ENCODE data around the gene WBP1.
"Not testable (repeated sequence)": the region's sequence is repeated elsewhere in the genome, so short reads cannot be mapped to it uniquely, and the experiment has no call there.

The WBP1 gene

DNA sequence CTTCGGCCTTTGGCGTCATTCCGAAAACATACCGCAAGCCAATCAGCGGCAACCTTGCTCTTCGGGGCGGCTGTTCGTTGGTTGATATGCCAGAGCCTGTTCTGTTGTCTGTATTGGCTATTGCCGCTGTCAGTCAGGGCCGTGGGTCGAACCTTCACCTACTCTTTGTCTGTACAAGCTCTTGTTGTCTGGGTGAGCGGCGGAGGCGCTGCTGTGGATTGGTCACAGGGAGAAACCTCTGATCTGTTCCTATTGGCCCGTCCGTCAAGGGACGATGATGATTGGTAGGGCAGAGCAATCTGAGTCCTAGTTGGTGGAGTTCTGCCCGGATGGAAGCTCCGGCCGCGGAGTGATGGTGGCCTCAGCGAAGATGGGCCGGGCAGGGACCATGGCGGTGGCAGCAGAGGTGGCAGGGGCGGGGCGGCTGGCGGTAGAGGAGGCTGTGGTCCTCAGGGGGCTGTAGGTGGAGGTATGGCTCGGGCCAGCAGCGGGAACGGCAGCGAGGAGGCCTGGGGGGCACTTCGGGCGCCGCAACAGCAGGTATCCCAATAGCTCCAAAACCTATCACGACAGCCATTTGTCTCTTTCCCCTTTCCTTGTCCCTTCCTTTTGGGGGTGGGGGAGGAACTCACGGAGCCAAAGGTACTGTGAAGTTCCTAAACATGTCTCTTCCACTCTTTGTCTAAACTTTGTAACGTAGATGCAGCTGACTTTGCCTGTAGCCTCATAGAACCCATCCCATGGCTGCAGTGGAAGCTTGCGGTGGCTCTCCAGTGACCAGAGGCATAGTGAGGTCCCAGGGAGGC, at the start of gene WBP1:
WBP1 (plus strand) TSS at position 307 of the 806 bp plus-strand sequence; CDS start at position 472, 165 bp downstream.
- DNase-seq (ENCODE audit: low spot score): peak; percentile 95

DNA sequence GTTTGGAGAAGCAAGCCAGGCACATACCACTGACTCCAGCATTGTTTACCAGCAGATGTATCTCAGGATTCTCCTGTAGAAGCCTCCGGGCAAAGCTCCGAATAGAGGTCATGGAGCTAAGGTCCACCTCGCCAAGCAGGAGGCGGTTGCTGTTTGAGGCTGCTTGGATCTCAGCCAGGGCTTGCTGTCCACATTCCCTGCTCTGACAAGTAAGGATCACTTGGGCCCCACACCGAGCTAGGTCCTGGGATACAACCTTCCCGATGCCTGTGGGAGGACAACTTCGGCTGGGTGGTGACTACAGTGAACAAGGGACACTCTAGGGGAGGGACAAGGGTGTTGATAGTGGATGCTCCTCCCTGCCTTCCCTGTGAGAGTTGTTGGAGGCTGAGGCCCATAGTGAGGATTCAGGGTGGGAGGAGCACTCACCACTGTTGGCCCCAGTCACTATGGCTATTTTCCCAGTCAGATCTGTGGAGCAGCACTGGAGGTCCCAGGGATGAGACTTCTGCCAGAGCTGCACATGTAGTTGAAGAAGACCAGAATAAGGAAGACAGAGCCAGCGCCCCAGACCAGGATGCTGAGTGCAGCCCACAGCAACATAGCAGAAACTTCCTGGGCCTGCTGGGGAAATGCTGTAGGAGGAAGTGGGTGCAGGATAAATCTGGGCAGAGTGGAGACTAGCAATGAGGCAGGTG, 45.1 kb upstream of the WBP1 start:
- DNase-seq (ENCODE audit: low spot score): no peak

DNA sequence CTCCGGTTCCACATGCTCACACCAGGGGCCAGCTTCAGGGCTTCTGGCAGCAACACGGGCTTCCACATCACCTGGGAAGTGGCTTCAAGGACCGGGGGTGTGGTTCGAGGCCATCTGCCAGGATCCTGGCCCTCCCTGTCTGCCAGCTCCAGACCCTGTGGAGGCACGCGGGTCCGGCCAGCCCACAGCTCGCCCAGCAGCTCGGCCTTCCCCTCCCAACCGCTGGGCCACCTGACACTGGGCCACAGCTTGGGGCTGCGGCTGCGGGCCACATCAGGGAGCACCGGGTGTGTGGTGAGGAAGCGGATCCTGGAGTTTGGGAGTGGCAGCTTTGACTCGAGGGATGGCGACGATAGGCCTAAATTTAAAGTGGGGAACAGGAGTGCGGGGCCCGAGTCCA, 43.8 kb upstream of the WBP1 start:
- no peak for DNase-seq (ENCODE audit: low spot score)

DNA sequence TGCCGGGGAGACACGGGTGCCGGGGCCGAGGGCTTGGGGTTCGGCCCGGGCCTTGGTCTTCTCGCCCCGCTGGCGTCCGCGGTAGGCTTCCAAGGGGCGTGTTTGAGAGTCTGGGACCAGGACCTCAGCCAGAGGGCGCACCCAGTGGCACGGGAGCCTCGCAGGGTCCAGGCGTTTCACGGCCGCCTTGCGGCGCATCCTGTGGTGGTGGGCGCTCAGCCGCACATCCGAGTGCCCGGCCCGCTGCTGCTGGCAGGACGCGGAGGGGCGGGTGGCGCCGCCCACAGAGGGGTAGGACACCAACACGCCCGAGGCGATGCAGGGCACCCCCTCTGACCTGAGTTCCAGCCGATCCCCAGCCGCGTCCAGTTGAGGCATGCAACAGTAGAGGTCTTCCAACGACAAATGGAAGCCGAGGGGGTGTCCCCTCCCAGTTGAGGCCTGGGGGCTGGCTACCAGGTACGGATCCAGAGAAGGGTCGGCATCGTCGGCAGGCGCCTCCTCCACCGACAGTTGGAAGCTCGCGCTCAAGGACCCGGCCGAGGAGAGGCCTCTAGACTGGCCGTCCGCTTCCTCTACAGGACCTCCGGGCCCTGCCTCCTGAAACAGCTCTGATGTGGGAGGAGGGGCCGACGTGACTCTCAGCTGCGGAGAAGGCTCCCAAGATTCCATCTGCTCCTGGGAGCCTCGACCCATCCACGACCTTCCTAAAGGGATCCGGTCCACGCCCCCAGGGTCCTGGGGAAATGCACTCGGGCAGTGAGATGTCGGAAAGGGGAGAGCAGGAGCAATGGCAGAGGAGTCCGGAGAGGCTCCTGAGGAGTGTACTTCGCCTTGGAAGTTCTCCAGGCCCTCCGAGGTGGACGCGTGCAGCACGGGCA, 43.1 kb upstream of the WBP1 start:
- no peak for DNase-seq (ENCODE audit: low spot score)

DNA sequence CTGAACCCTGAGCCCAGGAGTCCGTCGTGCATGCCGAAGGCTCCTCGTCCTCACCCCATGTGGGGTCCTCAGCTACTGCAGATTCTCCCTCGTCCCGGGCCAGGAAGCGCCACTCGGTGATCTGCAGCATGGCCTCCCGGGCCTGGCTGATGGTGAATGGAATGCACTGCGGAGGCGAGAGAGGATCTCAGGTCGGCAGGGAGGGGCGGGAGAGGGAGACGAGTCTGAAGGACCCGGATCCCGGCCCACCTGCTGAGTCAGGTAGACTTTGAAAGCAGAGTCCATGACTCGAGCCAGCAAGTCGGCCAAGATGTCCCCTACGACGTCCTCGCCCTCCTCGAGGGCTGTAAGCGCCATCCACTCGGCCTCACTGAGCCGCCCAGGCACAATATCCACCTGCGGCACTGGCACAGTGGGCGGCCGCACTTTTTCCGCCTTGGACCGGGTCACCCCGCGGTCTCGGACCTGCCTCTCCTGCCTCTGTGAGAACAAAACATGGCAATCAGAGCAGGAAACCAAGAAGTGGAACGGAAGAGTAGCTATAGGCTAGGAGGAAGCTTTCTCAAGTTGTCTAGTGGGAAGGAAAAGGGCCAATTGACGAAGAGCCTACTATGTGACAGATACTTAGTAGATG, 42.4 kb upstream of the WBP1 start:
- DNase-seq (ENCODE audit: low spot score): no peak

DNA sequence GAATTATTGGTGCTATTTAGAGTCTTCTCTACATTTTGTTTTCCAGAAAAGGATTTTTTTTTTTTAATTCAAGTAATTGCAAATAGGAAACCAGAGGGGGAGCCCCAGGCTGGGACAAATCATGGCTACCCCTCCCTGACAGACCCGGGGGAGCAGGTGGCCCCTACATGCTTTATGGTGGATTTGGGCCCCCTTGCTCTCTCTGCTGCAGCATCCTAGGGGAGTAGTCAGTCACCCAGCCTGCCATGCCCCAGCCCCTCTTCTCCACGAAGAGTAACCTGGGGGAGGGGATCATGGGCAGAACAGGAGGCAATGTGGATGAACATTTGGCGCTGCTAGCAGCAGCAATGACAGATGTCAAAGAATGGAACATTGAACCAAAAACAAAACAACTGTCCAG, 41.5 kb upstream of the WBP1 start:
- no peak for DNase-seq (ENCODE audit: low spot score)

DNA sequence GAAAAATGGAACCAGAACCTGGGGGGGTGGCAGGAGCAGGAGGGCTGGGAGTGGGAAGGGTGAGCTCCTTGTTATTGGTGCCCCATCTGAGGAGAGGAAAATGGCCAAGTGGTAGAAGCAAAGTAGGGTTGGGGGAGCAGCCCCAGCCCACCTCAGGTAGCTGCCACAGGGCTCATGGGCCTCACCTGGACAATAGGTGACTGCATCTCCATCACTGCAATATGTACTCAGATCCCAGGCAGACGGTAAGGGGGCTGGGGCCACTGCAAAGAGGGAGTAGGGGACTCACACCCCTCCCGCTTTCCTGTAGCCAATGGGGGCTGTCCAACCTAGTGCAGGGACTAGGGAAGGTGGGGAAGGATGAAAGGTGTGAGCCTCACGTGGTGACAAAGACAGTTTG, 41.0 kb upstream of the WBP1 start:
- DNase-seq (ENCODE audit: low spot score): no peak

DNA sequence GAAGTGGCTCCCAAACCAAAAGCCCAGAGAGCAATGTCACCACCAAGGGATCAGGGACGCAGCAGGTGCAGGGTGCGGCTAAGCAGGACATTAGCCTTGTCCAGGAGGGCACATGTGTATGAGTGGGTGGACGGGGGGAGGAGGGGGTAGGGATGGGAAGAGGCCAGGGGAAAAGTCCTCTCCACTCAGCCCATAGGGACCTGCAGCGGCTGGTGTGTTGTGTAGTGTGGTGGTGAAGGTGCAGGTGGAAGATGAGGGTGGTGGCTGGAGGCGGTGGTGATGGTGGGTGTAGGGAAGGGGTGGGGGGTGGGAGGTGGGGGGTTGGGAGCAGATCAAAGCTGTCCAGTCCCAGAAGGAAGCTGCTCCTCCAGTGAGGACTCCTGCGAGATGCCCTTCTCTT, 40.5 kb upstream of the WBP1 start:
- DNase-seq (ENCODE audit: low spot score): no peak

DNA sequence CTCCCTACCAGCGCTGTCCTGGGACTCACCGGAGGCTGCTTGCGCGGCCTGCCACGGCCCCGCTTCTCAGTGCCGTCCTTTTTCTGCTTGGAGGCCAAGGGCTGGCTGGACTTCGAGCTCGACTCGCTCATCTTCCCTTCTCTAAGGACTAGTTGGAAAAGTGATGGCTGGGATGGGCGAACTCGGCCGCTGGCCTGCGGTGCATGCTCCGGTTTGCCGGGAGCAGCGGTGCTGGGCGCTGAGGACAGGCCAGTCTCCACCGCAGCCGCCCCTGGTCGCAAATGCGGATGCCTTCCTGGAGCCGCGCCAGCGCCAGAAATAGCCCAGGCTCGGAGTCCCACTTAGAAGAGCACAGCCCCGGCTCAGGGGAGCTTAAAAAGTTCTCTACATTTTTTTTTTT, 39.9 kb upstream of the WBP1 start:
- DNase-seq (ENCODE audit: low spot score): no peak

DNA sequence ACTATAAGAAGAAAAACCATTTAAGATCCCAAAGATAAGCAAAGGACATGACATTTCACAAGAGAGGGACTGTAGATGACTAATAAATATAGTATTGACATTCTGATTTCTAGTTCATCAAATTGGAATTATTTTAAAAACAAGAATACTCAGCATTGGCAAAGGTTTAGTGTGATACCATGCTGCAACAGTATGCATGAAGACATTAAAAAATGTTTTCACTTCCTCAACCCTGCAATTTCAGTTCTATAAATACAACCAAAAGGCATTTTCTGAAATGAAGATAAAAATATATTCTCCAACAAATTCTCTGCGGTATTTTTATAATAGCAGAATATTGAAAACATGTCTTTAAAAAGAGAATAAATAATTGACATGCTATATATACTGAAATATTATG, 38.9 kb upstream of the WBP1 start:
- DNase-seq (ENCODE audit: low spot score): no peak

DNA sequence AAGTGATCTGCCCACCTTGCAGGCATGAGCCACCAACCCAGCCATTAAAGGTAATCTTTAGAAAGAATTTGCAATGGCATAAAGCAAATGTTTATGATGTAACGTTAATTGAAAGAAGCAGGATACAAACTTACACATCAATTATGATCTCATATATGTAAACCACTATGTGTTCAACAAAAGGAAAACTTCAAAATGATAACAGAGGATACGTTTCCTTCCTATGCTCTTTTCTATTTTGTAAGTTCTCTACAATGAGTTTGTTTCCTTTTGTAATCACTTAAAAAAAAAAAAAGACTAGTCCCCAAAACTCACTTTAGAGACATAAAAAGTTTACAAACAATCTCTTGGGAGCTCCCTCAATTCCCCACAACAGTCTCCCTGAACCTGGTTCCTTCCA, 38.2 kb upstream of the WBP1 start:
- DNase-seq (ENCODE audit: low spot score): no peak

DNA sequence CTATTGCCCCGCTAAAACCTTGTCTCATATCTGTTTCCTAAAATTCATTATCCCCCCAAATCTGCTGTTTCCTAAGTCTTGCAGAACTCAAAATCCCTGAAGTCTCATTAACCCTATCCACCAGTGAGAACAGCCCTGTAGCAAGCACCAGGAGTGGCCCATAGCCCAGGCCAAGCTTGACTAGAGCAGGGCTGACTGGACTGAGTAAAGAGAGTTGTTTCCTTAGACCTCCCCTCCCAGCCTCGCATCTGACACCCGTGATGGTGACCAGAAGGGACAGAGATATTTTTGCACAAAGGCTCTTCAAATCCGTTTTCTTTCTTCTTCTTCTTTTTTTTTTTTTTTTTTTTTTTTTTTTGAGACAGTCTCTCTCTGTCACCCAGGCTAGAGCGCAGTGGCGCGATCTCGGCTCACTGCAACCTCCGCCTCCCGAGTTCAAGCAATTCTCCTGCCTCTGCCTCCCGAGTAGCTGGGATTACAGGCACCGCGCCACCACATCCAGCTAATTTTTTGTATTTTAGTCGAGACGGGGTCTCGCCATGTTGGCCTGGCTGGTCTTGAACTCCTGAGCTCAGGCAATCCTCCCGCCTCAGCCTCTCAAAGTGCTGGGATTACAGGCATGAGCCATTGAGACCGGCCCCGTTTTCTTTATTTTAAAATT, 37.7 kb upstream of the WBP1 start:
- not testable (repeated sequence) for DNase-seq (ENCODE audit: low spot score)

DNA sequence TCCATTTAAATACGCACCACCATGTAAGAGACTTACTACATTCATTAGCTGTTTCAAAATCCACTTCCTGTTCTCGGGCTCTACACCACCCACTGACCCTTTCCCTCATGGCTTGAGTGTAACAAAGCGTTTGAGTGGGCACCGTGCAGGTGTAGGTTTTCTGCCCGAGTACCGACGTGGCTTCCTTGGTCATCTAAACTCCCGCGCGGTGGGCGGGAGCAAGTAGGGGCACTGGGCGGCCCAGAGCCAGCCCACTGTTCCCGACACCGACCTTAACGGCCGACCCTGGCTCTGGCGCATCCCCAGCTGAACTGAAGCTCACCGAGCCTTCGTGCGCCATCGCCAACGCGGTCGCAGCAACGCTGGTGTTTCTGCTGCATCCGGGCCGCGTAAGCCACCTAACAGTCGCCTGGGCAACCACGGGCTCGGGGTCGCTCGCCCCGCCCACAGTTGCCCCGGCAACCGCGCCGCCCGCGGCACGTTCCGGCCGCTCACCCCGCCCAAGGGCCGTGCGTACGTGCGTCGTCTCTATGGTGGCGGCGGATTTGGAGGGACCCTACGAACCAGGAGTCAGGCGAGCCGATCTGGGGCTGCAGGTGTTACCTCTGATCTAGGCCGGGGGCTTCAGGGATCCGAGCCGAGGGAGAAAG, 36.9 kb upstream of the WBP1 start, which contains the start of the genes C2orf81 and WDR54:
C2orf81 (minus strand) TSS at position 399 of the 650 bp plus-strand sequence; CDS start at position 340, 59 bp downstream.
WDR54 (plus strand) TSS at position 510 of the 650 bp plus-strand sequence. CDS start 424 bp downstream, outside the sequence.
- DNase-seq (ENCODE audit: low spot score): peak; percentile 92

DNA sequence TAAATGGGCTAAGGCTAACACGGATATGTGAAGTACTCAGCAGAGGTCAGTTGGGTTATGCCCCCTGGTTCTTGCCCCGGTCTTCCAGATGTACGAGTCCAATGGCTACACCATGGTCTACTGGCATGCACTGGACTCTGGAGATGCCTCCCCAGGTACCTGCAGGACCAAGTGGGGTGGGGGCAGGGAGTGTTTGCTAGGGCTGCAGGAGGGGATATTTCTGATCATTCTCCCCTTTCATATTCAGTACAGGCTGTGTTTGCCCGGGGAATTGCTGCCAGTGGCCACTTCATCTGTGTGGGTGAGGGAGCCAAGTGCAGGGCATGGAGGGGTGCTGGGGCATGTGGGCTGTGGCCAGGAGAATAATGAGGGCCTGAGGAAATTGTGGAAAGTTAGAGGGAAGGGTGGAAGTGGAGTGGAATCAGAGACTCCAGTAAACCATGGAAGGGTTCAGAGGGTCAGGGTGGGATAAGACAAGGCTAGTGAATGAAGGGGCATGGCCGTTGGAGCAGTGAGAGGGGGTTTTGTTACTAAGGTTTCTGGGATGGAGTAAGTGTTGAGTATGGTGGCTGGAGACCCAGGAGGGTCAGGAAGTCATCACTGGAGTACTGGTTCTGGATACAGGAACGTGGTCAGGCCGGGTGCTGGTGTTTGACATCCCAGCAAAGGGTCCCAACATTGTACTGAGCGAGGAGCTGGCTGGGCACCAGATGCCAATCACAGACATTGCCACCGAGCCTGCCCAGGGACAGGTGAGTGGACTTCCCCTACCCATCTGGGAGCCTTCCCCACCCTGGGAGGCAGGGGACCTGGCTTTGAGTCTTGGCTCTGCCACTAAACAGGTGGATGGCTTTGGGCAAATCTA, 34.8 kb upstream of the WBP1 start:
- DNase-seq (ENCODE audit: low spot score): no peak

DNA sequence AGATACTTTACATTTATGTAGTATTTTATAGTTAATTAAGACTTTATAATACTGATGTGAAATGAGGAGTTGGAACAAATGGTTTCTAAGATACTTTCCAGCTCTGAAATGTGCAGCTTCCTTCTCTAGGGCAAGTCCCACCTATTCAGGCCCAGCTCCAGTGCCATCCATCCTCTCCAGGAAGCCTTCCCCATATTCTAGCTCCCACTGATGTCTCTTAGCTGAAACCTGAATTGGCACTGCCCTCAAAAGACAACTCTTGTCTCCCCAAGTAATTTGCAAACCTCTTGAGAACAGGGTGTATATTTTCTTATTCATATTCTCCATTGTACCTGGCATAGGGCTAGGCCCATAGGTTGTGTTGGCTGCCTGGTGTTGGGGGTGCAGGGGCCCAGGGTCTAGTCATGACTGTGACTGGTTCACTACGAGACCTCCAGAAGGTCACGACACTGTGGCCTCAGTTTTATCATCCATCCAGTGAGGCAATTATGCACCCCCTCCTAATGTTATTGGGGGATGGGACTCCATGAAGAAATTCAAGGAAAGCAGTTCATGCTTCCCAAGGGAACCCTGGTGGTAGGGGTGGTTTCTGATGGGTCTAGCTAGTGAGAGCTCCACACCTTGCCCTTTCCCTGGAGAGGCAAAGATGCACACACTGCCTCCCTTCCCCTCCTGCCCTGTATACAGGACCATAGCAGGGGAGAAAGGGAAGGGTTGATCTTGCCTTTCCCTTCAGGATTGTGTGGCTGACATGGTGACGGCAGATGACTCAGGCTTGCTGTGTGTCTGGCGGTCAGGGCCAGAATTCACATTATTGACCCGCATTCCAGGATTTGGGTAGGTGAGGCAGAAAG, 33.9 kb upstream of the WBP1 start:
- DNase-seq (ENCODE audit: low spot score): no peak

DNA sequence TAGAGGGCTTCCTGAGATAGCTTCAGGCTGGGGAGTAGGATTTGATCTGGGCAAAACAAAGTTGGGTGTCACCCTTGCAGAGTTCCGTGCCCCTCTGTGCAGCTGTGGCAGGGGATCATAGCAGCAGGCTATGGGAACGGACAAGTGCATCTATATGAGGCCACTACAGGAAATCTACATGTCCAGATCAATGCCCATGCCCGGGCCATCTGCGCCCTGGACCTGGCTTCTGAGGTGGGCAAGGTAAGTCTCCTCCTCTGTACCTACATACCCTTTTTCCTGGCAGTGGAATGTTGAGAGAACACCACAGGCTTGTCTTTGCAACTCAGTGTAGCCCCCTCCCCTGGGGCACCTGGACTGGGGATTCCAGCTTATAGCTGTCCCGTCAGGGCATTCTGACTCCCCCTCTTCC, 33.2 kb upstream of the WBP1 start:
- DNase-seq (ENCODE audit: low spot score): no peak

DNA sequence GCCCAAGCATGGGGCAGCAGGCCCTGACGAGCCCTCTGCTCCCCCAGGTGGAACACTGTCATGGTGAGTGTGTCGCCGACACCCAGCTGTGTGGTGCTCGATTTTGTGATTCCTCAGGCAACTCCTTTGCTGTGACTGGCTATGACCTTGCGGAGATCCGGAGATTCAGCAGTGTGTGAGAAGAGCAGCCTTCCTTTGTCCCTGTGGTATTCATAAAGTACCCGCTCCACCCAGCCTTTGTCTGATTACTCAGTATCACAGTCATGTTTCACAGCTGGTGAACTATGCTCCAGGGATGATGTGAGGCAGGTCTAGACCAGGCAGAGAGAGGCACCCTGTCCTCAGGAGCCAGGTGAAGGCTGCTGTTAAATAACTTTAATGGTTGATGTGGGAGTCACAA, 32.7 kb upstream of the WBP1 start:
- DNase-seq (ENCODE audit: low spot score): no peak

DNA sequence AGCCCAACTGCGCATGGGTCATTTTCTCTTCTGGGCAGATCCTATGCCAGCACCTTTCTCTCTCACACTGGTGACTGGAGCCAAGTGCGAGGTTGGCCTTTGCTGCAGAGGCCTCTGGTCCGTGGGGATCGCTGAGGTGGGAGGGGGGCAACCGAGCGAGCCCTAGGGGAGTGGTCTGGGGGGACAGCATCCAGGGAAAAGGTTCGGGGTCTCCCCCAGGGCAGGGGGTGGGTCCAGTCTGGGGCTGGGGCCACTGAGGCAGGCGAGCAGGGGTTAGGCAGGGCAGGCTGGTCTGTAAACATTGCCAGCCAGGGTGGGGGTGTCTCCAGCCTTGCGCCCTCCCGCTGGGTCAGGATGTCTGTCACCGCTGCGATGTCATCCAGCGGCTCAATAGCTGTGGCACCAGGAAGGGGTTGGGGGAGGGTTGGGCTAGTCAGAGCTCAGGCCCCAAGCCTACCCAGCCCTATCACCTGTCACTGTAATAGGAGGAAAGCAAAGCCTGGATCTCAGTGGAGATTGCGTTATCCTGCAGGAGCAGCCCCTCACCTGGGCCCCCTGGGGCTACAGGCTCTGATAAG, 32.0 kb upstream of the WBP1 start:
- no peak for DNase-seq (ENCODE audit: low spot score)
